Kidney tubule cell (primary cell): Measurements from ENCODE around the gene ZFR.
"Not testable (repeated sequence)": the region's sequence is repeated elsewhere in the genome, so short reads cannot be mapped to it uniquely, and the experiment has no call there.

Source experiments
- DNase-seq: peaks from one replicate; pipeline ENCODE4 v3.0.0-alpha.2; 2018; ENCODE audit warnings: low spot score

ZFR gene

DNA sequence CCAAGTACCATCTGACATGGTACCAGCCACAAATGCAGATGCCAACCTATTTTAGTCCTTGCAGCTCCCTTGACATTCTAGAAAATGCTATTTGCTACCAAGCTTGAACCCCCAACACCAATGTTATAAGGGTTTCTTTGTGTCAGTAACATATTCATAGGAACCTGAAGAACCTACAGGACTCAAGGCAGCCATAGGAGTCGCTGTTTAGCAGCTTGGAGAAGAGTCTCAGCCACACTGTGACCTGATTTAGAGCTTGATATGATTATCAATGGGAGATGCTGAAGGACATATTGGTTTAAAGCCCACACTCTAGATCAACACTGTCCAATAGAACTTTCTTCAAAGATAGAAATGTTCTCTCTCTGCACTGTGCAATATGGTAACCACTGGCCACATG, 6.4 kb upstream of the ZFR start:
- DNase-seq, result no peak

DNA sequence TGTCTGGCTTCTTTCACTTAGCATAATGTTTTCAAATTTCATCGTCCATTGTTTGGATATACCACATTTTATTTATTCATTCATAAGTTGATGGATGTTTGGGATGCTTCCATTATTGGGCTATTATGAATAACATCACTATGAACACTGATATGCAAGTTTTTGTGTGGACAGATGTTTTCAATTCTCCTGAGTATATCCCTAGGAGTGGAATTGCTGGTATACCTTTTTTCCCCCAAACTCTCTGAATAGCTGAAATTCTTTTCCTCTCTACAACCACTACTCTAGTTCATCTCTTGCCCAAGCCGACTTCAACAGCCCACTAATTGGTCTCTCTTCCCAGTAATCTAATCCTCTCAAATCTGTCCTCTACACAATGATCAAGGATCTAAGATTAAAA, 4.7 kb upstream of the ZFR start:
- no peak for DNase-seq

DNA sequence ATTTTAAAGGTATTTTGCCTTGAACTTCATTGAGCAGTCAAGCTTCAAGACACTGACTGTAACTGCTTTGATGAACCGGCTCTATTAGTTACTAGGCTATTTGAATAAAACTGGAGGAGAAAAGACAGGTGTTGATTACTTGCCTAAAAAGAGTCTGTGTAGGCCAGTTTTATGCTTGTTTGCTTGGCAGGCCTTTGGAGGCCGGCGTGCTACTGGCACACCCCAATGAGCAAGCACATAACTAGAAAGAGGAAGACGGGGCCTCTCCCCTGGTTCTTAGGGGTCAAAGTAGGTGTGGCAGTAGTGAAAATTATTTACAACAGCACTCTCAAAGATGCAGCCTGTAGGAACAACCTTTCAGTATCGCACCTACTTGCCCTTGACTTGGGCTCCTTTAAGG, 2.1 kb upstream of the ZFR start:
- no peak for DNase-seq

DNA sequence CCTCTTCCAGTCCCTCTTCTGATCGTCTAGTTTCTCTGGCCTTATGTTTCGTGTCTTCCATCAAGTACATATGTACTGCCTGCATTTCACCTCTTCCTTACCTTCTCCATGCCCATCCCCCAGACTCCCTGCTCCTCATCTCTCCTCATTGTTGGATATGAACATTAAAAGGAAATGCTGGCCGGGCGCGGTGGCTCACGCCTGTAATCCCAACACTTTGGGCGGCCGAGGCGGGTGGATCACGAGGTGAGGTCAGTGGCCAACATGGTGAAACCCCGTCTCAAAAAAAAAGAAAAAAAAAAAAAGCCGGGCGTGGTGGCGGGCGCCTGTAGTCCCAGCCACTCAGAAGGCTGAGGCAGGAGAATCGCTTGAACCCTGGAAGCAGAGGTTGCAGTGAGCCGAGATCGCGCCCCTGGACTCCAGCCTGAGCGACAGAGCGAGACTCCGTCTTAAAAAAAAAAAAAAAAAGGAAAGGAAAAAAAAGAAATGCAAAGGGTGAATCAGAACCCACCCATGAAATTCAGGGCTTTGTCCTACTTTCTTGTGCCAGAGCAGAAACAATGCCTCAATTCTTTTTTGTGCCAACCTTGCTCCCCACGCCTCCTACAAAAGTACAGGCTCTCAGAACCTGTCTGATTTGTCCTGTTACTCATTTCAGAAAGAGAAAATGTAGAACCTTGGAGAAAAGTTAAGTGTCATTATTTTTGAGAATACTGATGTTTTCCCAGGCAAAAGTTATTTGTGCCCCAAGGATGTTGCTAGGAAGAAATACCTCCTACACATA, 1.5 kb upstream of the ZFR start:
- DNase-seq, result no peak

DNA sequence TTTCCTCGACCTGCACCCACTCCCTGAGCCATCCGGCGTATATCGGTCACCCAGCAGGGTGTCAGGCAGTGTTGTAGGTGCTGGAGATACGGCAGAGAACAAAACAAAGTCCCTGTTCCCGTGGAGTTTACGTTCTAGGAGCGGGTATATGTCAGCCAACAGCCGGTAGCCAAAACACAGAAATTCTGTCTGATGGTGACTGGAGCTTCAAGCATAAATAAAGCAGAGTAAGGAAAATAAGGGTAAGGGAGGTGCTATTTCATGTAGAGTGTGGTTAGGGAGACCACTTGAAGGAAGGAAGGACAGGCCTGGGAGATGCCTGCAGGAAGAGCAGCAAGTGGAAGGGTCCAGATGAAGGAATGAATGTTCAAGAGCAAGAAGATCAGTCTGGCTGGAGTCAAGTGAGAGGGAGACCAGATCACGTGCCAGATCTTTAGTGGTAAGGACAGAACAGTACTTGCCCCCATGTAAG, 783 bp upstream of the ZFR start:
- no peak for DNase-seq

DNA sequence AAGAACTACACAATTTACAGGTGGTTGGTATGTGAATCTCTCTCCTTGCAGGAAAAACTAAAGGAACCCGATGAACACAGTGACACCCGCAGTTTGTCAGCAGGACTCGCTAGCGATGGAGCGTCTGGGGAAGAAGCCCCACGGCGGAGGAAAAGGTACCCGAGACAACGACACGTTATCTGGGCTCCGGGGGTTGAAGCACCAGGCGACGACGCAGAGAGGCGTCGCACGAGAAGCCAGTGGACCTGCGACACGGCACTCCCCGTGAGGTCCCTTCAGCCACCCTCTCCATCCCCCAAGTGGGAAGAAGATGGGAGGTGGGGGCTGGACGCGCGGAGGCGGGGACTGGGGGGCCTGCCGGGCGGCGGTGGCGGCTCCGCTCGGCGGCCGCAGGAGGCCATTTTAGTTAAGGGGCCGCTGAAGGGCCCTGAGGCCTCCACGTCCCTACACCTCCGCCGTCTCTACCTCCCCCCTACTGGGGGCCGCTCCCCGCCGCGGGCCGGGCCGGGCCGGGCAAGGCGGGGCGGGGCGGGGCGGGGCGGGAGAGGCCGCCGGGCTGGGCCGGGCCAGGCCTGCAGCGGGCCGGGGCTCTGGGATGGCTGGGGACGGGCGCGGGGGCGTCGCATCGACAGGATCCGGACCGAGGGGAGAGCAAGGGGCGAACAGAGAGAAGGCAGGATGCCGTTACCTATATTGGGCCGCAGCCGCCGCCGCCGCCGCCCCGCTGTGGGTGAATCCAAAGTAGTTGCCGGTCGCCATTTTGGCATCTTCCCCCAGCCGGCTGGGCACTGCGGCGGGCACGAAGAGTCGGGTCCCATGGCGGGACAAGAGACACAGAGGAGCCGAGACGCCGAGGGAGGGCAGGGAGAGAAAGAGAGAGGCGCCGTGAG, 754 bp downstream of the ZFR start:
- DNase-seq, result peak; percentile 46

DNA sequence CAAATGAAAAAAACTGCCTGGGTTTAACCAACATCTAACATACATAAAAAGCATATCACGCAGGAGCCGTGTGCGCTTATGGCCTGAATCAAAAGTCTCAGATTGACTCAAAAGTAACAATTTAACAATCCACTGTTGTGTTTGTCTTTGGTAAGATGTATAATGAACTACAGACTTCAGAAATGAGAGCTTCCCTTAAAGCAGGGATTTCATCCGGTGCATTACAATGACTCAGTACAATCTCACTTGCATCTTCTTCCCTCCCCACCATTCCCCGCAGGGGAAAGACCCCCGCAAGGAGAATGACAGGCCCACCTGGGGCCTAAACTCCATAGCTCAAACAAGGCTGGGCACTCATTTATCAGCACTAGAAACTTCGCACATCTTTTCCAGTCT, 1.4 kb downstream of the ZFR start:
- DNase-seq, result peak; percentile 47

DNA sequence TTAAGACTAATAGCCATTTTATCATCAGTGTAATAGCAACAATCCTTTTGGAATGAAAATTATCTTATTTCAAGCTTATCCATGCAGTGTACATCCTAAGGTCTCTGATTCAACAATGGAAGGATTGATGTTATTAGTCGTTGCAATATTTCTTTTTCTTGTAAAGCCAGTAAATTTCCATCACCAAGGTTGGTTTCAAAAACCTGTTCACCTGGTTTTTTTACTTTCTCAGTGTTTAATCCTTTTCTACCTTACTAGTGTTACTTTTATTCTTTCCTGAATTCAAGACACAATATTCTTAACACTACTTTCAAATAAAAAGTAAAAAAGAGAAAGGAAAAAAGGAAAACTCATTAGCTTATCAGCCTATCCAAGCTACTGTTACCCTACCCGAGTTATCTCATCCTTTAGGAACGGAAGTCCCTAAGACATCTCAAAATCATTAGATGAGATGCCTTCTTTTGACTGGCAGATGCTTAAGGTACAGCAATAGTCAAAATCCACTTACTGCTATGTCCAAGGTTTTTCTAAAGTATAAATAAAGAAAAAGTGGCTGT, 5.4 kb downstream of the ZFR start:
- no peak for DNase-seq

DNA sequence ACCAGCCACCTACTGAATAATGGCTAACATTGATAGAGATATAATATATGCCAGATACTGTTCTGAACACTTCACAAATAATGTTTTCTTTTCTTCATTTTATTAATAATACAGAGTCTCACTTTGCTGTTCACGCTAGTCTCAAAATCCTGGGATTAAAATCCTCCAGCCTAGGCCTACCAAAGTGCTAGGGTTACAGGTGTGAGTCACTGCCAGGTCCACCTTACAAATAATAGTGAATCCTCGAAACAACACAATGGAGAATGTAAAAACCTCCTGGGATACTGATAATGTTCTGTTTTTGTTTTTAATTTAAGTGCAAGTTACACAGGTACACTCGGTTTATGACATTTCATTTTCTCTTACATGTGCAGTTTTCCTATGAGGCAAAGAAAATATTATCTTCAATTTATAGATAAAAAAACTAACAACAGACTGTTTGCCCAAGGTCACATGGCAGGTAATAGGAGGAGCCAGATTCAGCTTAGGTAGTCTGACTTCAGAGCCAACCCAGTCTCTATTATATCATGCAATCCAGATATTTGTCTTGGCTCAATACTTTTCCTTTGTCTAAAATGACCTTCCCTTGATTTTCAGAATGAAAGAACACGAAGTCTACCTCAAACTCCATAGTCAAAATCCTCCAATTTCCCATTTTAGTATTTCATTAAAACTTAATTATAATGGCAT, 7.8 kb downstream of the ZFR start:
- no peak for DNase-seq

DNA sequence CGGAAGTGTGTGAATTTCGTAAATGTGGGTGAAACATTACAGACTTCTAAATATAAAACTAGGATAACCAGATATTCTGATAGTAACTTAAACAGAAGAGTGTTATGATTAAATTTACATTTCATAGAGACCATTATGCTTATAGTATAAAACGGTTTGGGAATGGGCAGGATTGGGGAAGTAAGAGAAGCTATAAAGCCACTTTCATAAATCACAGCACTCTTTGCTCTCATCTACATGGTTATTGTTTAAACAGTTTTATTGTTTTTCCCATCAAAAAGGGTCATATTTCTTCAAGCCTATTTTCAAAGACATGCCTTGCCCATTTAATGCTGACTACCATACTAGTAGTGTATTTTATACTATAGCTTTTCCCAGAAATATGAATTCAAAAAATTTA, 9.2 kb downstream of the ZFR start:
- no peak for DNase-seq

DNA sequence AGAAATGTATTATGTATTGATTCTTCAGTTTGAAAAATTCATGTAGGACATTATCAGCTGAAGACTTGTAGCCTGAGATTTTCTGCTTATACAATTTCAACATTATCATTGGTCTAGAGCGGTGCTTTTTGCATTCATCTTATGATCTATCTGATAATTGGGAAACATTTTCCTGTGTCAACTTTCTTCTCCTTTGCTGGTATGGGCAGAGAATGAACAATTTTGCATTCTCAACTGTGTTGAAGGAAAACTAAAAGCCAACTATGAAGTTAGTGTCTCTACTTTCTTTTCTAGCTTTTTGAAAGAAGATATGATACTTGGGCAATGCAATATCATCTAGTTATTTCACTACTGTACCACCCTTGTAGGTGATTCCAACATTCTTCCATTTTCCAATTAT, 10.3 kb downstream of the ZFR start:
- DNase-seq, result no peak

DNA sequence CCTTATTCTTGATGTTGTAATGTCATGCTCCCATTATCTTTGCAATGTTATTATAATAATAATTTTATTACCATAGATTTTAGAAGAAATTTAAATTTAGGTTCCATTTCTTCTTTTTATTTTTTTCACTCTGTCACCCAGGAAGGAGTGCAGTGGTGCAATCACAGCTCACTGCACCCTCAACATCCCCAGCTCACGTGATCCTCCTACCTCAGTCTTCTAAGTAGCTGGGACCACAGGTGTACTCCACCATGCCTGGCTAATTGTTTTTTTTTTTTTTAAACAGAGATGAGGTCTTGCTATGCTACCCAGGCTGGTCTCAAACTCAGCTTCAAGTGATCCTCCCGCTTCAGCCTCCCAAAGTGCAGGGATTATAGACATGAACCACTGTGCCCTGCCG, 11.9 kb downstream of the ZFR start:
- no peak for DNase-seq

DNA sequence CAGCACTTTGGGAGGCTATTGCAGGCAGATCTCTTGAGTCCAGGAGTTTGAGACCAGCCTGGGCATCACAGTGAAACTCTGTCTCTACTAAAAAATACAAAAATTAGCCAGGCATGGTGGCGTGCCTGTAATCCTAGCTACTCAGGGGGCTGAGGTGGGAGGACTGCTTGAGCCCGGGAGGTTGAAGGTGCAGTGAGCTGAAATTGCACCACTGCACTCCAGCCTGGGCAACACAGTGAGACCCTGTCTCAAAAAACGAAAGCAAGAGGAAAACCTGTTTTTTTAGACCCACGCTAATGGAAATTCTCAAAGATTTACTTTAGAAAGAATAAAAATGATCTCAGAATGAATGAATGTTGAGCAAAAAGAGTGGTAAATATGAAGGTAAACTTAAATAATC, 13.7 kb downstream of the ZFR start:
- not testable (repeated sequence) for DNase-seq

DNA sequence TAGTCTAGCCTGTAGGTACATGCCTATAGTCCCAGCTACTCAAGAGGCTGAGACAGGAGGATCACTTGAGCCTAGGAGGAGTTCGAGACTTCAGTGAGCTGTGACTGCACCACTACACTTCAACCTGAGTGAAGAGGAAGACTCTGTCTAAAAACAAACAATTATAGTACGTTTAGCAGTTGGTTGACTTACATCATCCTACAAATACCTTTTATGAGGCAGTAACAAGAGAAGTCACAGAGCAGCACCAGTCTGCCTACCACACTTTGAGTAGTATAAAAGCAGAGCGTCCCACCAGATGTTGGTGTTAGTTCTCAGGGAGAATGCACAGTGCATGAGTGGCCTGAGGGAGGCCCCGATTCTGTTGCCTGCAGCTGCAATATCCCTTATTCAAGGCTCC, 16.1 kb downstream of the ZFR start:
- no peak for DNase-seq

DNA sequence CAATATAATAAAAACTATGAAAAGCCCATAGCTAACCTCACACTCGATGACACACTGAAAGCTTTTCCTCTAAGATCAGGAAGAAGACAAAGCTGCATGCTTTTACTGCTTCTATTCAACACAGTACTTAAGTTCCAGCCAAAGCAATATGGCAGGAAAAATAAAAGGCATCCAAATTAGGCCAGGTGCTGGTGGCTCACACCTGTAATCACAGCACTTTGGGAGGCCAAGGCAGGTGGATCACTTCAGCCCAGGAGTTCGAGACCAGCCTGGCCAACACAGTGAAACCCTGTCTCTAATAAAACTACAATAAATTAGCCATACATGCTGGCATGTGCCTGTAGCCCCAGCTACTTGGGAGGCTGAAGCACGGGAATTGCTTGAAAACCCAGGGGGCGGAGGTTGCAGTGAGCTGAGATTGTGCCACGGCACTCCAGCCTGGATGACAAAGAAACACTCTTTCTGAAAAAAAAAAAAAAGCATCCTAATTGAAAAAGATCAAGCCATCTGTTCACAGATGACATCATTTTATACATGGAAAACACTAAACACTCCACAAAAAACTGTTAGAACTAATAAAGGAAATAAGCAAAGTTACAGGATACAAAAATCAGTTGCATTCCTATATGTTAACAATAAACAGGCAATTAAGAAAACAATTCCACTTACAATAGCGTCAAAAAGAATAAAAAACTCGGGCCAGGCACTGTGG, 17.9 kb downstream of the ZFR start:
- DNase-seq, result no peak

DNA sequence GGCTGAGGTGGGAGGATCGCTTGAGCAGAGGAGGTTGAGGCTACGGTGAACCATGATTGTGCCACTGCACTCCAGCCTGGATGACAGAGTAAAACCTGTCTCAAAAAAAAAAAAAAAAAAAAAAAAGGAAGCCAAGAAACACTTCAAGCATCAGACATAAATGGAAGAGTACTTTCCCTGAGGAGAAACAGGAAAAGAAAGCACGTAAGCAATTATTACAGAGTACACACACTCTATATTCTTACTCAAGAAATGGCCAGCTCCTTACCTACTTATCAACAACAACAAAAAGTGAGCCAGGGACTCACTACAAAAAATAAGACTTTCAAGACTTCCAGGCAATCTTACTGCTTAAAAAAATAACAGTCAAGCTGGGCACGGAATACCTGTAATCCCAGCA, 21.8 kb downstream of the ZFR start:
- no peak for DNase-seq

DNA sequence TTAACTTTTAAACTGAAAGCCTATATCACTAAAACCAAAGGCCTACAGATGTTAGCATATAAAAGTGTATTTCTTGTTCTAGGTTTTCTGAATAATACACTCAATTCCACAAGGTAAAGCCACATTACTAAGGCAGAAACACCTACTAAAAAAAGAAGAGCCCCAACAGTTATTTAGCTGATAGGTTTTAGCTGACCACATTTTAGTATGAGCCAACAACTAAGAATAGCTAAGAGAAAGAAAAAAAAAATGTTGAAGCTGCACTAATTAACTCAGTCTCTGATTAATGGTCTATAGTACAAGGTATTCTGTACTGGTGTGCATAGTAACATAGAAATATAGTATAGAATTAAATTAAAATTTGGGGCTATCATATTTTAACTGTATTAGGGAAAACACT, 23.5 kb downstream of the ZFR start:
- DNase-seq, result no peak

DNA sequence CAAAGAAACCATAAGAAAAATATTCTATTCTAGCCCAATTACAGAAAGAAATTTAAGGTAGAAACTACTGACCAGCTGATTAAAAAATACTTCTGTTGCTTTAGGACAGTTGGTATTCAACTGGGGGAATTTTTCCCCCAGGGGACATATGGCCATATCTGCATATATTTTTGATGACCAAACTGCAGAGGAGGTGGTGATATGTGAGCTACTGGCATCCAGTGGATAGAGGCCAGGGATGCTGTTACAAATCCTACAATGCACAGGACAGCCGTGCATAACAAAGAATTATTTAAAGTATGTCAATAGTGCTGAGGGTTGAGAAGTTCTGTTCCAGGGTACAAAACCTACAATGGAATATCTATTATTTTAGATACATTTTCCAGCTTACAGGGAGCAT, 24.0 kb downstream of the ZFR start:
- DNase-seq, result no peak

DNA sequence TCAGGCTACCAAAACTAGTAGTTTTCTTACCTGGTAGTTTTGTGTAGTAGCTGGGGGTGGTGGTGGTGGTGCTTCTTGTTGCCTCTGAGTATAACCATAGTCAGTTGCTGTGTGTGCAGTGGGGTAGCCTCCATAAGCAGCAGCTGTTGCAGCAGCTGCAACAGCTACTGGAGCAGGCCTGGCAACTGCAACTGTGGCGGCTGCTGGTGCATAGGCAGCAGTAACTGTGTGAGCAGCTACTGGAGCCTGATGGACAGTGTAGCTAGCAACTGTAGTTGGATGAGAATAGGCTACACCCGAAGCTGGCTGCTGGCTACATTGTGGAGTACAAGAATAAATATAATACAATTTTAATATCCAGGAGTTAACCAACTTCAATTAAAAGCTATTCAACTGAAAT, 24.7 kb downstream of the ZFR start:
- no peak for DNase-seq

DNA sequence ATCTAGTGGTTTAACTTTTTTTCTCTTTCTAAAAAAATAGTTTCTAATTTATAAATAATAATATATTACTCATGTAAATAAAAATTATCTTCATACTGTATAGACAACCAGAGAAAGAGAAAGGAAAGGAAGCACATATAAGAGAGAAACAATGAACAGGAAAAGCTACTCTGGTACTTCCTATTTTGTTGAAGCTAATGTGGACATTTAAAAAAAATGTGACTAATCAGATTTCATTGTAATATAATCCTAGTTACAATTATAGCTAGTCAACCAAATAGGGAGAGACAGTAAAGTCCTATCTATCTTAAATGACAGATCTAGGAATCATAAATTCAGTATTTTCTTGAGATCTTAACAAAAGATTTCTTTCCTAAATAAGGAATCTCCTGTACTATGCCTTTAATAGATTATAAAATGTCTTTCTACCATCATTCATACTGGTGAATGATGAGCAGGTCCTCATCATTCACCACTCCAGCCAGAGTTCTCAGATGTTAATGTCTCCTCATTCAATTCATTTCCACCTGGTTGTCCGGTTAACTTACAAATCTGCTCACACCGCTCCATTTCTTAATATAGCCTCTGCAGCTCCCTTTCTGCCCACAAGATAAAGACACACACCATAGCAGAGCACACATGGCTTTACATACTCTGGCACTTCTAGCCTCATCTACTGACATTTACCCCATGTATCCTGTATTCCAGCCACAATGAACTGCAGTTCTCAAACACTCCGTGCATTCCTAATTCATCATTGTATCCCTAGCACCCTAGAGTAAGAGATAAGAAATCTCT, 30.9 kb downstream of the ZFR start:
- no peak for DNase-seq

DNA sequence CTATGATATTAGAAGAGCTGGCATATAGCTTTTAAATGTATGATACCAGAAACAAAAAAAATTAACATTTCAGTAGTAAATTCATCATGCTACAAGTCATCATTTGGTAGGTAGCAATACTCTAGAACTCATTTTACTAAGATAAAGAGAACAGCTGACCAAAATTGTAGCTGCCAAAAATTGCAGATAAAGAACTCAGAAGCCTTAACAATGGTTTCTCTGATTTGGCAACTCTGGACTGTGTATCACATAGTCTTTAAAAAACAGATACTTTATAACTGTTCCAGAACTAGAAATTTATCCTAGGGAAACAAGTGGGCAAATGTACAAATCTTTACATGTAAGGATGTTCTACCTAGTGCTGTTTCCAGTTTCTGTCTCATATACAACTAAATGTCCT, 33.9 kb downstream of the ZFR start:
- no peak for DNase-seq
